ENCODE data around the gene DNAH14.

The DNAH14 gene

DNA sequence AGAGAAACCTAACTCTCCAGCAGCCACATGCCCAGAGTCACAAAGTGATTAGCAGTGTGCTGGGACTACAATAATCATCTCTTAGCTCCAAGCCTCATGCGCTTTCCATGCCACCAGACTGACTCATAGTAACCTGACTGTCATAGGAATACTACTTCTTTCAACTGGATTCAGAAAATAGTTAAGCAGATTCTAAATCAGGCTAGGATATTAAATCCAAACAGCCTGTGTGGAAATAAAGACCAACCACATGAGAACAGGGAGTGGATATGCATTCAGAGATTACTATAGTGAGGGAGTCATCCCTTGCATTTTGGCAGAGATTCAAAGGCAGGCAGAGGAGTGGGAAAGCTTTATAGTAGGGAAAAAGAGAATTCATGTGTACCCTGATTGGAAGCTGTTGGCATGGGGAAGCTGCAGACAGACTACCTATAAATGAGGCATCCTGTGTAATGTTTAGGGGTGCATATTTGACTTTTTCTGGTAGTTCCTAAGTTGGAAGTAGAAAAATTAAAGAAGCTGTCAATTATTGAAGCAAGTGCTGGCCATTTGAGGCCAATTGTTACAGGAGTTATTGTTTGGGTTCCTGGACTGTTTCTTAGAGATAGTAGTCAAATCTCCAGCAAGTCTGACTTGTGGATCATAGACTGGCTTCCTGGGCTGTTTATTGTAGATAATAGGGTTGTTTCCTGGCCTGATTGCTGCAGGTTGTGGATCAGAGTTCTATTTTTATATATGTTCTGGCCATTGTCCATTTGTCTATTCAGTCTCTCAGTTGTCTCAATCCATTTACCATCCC is 31.7 kb upstream of the DNAH14 start:
- Histone ChIP-seq H3K27ac (ENCODE audit: low read depth, low read length) (no peak overlapping the region), H3K4me3 (ENCODE audit: low read depth, low read length) (no peak overlapping the region), H3K9me3 (ENCODE audit: control insufficient read depth, insufficient read depth, low read length) (no peaks in the 10 kb centered on the region), H3K36me3 (ENCODE audit: control insufficient read depth, insufficient read depth, low read length) (no peaks in the 10 kb centered on the region), H3K27me3 (ENCODE audit: control insufficient read depth, insufficient read depth, low read length) (no peaks in the 10 kb centered on the region), H3K9ac (ENCODE audit: low read depth, low read length) (no peak overlapping the region), H3K4me1 (ENCODE audit: control insufficient read depth, insufficient read depth, low read length) (no peaks in the 10 kb centered on the region)

DNA sequence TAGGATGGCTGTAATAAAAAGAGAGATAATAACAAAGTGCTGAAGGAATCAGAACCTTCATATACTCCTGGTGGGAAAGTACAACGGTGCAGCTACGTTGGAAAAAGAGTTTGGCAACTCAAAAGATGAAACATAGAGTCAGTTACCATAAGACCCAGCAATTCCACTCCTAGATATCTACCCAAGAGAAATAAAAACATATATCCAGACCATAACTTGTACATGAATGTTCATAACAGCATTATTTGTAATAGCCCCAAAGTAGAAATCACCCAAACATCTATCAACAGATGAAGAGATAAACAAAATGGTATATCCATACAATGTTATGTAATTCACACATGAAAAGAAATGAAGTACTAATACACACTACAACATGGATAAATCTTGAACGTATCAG is 30.5 kb upstream of the DNAH14 start:
- H3K9me3 ChIP-seq (ENCODE audit: control insufficient read depth, insufficient read depth, low read length), result no peaks in the 10 kb centered on the region
- H3K27me3 ChIP-seq (ENCODE audit: control insufficient read depth, insufficient read depth, low read length), result no peaks in the 10 kb centered on the region
- no peak overlapping the region for H3K4me3 ChIP-seq (ENCODE audit: low read depth, low read length)
- no peak overlapping the region for H3K27ac ChIP-seq (ENCODE audit: low read depth, low read length)
- no peak overlapping the region for H3K9ac ChIP-seq (ENCODE audit: low read depth, low read length)
- H3K4me1 ChIP-seq (ENCODE audit: control insufficient read depth, insufficient read depth, low read length), result no peaks in the 10 kb centered on the region
- no peaks in the 10 kb centered on the region for H3K36me3 ChIP-seq (ENCODE audit: control insufficient read depth, insufficient read depth, low read length)

- Histone ChIP-seq H3K27me3 (ENCODE audit: control insufficient read depth, insufficient read depth, low read length) (no peaks in the 10 kb centered on the region), H3K27ac (ENCODE audit: low read depth, low read length) (no peak overlapping the region), H3K36me3 (ENCODE audit: control insufficient read depth, insufficient read depth, low read length) (no peaks in the 10 kb centered on the region), H3K4me3 (ENCODE audit: low read depth, low read length) (no peak overlapping the region), H3K9ac (ENCODE audit: low read depth, low read length) (no peak overlapping the region), H3K9me3 (ENCODE audit: control insufficient read depth, insufficient read depth, low read length) (no peaks in the 10 kb centered on the region), H3K4me1 (ENCODE audit: control insufficient read depth, insufficient read depth, low read length) (no peaks in the 10 kb centered on the region)
Measured at GRCh38 chr1:224900062-224900630, 29.3 kb upstream of the DNAH14 start.

DNA sequence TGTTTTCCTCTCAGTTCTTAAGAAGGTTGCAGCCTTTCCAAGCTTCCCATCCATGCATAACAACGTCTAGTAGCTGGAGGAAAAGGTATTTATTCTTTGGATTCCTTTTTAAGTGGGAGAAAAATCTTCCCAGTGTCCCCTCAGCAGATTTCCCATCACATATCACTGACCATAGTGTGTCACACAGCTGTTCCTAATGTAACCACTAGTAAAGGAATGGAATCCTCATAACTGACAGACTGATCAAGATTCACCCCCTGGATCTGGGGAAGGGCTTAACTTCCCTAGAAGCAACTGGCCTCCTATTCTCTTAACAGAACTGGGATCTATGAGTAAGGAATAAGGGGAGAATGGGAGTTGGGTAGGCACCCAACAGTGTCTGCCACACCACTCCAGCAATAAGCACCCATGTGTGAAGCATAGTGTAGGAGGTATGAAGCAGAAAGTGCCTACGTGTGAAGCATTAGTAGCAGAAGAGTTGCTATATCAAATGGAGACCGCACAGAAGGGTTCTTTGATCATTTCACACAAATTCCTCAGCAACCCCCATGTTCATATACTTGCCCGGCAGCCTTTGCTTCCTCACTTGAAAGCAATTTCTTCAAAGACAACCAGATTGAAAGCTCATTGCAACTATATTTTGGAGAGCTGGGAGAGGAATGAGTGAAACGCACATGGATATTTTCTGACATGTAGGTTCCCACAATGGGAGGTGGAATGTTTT is 28.2 kb upstream of the DNAH14 start:
- H3K9me3 ChIP-seq (ENCODE audit: control insufficient read depth, insufficient read depth, low read length), result no peaks in the 10 kb centered on the region
- no peaks in the 10 kb centered on the region for H3K4me1 ChIP-seq (ENCODE audit: control insufficient read depth, insufficient read depth, low read length)
- no peak overlapping the region for H3K9ac ChIP-seq (ENCODE audit: low read depth, low read length)
- H3K27ac ChIP-seq (ENCODE audit: low read depth, low read length), result no peak overlapping the region
- no peaks in the 10 kb centered on the region for H3K36me3 ChIP-seq (ENCODE audit: control insufficient read depth, insufficient read depth, low read length)
- no peaks in the 10 kb centered on the region for H3K27me3 ChIP-seq (ENCODE audit: control insufficient read depth, insufficient read depth, low read length)
- no peak overlapping the region for H3K4me3 ChIP-seq (ENCODE audit: low read depth, low read length)

DNA sequence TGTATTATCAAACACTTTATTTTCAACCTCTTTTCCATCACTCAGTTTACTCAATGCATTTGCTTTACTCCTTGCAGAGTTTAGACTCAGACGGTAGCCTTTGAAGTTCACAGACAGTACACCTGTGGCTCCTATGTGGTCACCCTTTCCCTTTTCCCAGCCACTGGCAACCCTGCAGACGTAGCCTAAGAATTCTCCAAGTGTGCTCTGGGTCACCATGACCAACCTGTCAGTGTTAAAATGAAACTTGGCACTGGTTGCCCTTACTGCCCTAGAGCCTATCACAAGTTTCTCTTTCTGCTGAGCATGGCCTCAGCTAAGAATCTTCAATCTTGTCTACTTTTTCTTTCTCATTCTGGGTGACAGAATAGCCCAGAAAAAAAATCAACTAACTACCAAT is 25.5 kb upstream of the DNAH14 start:
- H3K4me1 ChIP-seq (ENCODE audit: control insufficient read depth, insufficient read depth, low read length), result no peaks in the 10 kb centered on the region
- H3K27me3 ChIP-seq (ENCODE audit: control insufficient read depth, insufficient read depth, low read length), result no peaks in the 10 kb centered on the region
- H3K36me3 ChIP-seq (ENCODE audit: control insufficient read depth, insufficient read depth, low read length), result no peaks in the 10 kb centered on the region
- H3K4me3 ChIP-seq (ENCODE audit: low read depth, low read length), result no peak overlapping the region
- no peak overlapping the region for H3K9ac ChIP-seq (ENCODE audit: low read depth, low read length)
- no peaks in the 10 kb centered on the region for H3K9me3 ChIP-seq (ENCODE audit: control insufficient read depth, insufficient read depth, low read length)
- H3K27ac ChIP-seq (ENCODE audit: low read depth, low read length), result no peak overlapping the region

GRCh38 chr1:224906340-224906739 is 23.1 kb upstream of the DNAH14 start:
- Histone ChIP-seq H3K27ac (ENCODE audit: low read depth, low read length) (no peak overlapping the region), H3K9ac (ENCODE audit: low read depth, low read length) (no peak overlapping the region), H3K4me1 (ENCODE audit: control insufficient read depth, insufficient read depth, low read length) (no peaks in the 10 kb centered on the region), H3K36me3 (ENCODE audit: control insufficient read depth, insufficient read depth, low read length) (no peaks in the 10 kb centered on the region), H3K27me3 (ENCODE audit: control insufficient read depth, insufficient read depth, low read length) (no peaks in the 10 kb centered on the region), H3K4me3 (ENCODE audit: low read depth, low read length) (no peak overlapping the region), H3K9me3 (ENCODE audit: control insufficient read depth, insufficient read depth, low read length) (peaks cover 15% of the 10 kb centered on the region; the same call in 1 of the 2 replicates)

GRCh38 chr1:224911217-224911616 is 18.3 kb upstream of the DNAH14 start:
- Histone ChIP-seq H3K27ac (ENCODE audit: low read depth, low read length) (no peak overlapping the region), H3K36me3 (ENCODE audit: control insufficient read depth, insufficient read depth, low read length) (no peaks in the 10 kb centered on the region), H3K4me1 (ENCODE audit: control insufficient read depth, insufficient read depth, low read length) (no peaks in the 10 kb centered on the region), H3K9me3 (ENCODE audit: control insufficient read depth, insufficient read depth, low read length) (peaks cover 29% of the 10 kb centered on the region; the same call in 1 of the 2 replicates), H3K9ac (ENCODE audit: low read depth, low read length) (no peak overlapping the region), H3K4me3 (ENCODE audit: low read depth, low read length) (no peak overlapping the region), H3K27me3 (ENCODE audit: control insufficient read depth, insufficient read depth, low read length) (no peaks in the 10 kb centered on the region)

- H3K9me3 ChIP-seq (ENCODE audit: control insufficient read depth, insufficient read depth, low read length), result peaks cover 29% of the 10 kb centered on the region
- no peaks in the 10 kb centered on the region for H3K4me1 ChIP-seq (ENCODE audit: control insufficient read depth, insufficient read depth, low read length)
- no peaks in the 10 kb centered on the region for H3K36me3 ChIP-seq (ENCODE audit: control insufficient read depth, insufficient read depth, low read length)
- H3K4me3 ChIP-seq (ENCODE audit: low read depth, low read length), result no peak overlapping the region
- H3K27me3 ChIP-seq (ENCODE audit: control insufficient read depth, insufficient read depth, low read length), result no peaks in the 10 kb centered on the region
- H3K9ac ChIP-seq (ENCODE audit: low read depth, low read length), result no peak overlapping the region
- H3K27ac ChIP-seq (ENCODE audit: low read depth, low read length), result no peak overlapping the region
Measured at GRCh38 chr1:224914292-224914900, 15.1 kb upstream of the DNAH14 start.

GRCh38 chr1:224919508-224919907 is 10.0 kb upstream of the DNAH14 start:
- Histone ChIP-seq H3K27ac (ENCODE audit: low read depth, low read length) (no peak overlapping the region), H3K9me3 (ENCODE audit: control insufficient read depth, insufficient read depth, low read length) (peaks cover 1% of the 10 kb centered on the region), H3K9ac (ENCODE audit: low read depth, low read length) (no peak overlapping the region), H3K27me3 (ENCODE audit: control insufficient read depth, insufficient read depth, low read length) (no peaks in the 10 kb centered on the region), H3K4me1 (ENCODE audit: control insufficient read depth, insufficient read depth, low read length) (no peaks in the 10 kb centered on the region), H3K4me3 (ENCODE audit: low read depth, low read length) (no peak overlapping the region), H3K36me3 (ENCODE audit: control insufficient read depth, insufficient read depth, low read length) (no peaks in the 10 kb centered on the region)

DNA sequence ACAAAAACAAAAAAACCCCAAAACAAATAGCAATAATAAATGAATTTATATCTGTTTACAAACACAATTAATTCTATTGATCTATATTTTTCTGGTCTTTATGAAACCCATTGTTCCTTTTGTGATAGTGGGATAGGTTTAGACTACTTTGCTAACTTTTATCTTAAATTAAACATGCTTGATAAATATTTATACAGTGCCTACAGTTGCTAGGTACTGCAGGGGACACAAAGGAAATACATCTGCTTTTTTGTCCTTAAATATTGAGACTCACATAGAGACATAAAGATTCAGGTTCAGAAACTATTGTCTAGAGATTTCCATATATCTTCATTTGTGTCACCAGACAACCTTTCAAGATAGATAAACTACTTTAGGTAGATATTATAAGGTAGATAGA is 8.5 kb upstream of the DNAH14 start:
- Histone ChIP-seq H3K9ac (ENCODE audit: low read depth, low read length) (no peak overlapping the region), H3K4me1 (ENCODE audit: control insufficient read depth, insufficient read depth, low read length) (no peaks in the 10 kb centered on the region), H3K4me3 (ENCODE audit: low read depth, low read length) (no peak overlapping the region), H3K9me3 (ENCODE audit: control insufficient read depth, insufficient read depth, low read length) (no peaks in the 10 kb centered on the region; the same call in 1 of the 2 replicates), H3K36me3 (ENCODE audit: control insufficient read depth, insufficient read depth, low read length) (no peaks in the 10 kb centered on the region), H3K27me3 (ENCODE audit: control insufficient read depth, insufficient read depth, low read length) (no peaks in the 10 kb centered on the region), H3K27ac (ENCODE audit: low read depth, low read length) (no peak overlapping the region)

GRCh38 chr1:224921354-224921753 is 8.1 kb upstream of the DNAH14 start:
- Histone ChIP-seq H3K27me3 (ENCODE audit: control insufficient read depth, insufficient read depth, low read length) (no peaks in the 10 kb centered on the region), H3K9ac (ENCODE audit: low read depth, low read length) (no peak overlapping the region), H3K9me3 (ENCODE audit: control insufficient read depth, insufficient read depth, low read length) (no peaks in the 10 kb centered on the region; the same call in 1 of the 2 replicates), H3K27ac (ENCODE audit: low read depth, low read length) (no peak overlapping the region), H3K4me1 (ENCODE audit: control insufficient read depth, insufficient read depth, low read length) (no peaks in the 10 kb centered on the region), H3K36me3 (ENCODE audit: control insufficient read depth, insufficient read depth, low read length) (no peaks in the 10 kb centered on the region), H3K4me3 (ENCODE audit: low read depth, low read length) (no peak overlapping the region)

Data from HUES48 (cell line).